ENCODE data around the gene LMO2.

DNA sequence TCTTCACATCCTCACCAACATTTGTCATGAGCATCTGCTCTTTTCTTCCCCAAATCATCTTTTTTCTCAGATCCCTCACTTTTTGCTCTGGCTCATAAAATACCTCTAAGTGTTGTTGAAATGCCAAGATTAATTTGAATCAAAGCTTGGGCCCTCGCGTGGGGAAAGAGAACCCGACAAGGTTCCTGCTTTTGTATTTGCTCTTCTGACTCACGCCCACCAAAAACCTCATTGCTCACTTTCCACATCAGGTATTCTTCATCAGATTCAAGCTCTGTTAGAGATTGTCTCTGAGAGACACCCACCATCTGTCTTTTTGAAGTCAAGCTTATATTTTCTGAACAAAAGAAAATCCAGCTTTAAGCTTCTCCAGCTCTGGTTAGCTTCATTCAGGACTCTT, 64.7 kb downstream of the LMO2 start:
- TF ChIP-seq, protein P1, sequence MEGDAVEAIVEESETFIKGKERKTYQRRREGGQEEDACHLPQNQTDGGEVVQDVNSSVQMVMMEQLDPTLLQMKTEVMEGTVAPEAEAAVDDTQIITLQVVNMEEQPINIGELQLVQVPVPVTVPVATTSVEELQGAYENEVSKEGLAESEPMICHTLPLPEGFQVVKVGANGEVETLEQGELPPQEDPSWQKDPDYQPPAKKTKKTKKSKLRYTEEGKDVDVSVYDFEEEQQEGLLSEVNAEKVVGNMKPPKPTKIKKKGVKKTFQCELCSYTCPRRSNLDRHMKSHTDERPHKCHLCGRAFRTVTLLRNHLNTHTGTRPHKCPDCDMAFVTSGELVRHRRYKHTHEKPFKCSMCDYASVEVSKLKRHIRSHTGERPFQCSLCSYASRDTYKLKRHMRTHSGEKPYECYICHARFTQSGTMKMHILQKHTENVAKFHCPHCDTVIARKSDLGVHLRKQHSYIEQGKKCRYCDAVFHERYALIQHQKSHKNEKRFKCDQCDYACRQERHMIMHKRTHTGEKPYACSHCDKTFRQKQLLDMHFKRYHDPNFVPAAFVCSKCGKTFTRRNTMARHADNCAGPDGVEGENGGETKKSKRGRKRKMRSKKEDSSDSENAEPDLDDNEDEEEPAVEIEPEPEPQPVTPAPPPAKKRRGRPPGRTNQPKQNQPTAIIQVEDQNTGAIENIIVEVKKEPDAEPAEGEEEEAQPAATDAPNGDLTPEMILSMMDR (IDR thresholded peaks at IDR 0.05) = no peak
- no peak for TF ChIP-seq EP300 (IDR thresholded peaks at IDR 0.05)
